Neuronal stem cell (in vitro differentiated cells): Measurements from ENCODE around the gene OR2T2.
"Not testable (repeated sequence)": the region's sequence is repeated elsewhere in the genome, so short reads cannot be mapped to it uniquely, and the experiment has no call there.

ENCODE experiments used
- DNase-seq: peaks from one replicate; pipeline ENCODE4 v3.0.0-alpha.2; 2013; ENCODE audit warnings: low spot score
- H2AFZ ChIP-seq: one replicate; pipeline ENCODE4 v1.6.1; 2013; ENCODE audit warnings: mild to moderate bottlenecking, low read length, inconsistent platforms
- H2AK5ac ChIP-seq: 2 replicates; pipeline ENCODE4 v1.6.1; 2013; ENCODE audit warnings: low read depth, mild to moderate bottlenecking, inconsistent platforms, low read length, moderate library complexity, mixed read lengths
- H2BK120ac ChIP-seq: 2 replicates; pipeline ENCODE4 v1.6.1; 2013; ENCODE audit warnings: low read depth, mild to moderate bottlenecking, inconsistent platforms, low read length, moderate library complexity, mixed read lengths
- H2BK12ac ChIP-seq: one replicate; pipeline ENCODE4 v1.6.1; 2013; ENCODE audit warnings: low read length, inconsistent platforms
- H2BK15ac ChIP-seq: 2 replicates; pipeline ENCODE4 v1.6.1; 2013; ENCODE audit warnings: mild to moderate bottlenecking, low read length, inconsistent platforms, mixed read lengths
- H2BK5ac ChIP-seq: one replicate; pipeline ENCODE4 v1.6.1; 2013; ENCODE audit warnings: inconsistent platforms, mild to moderate bottlenecking, low read length, moderate library complexity
- H3K14ac ChIP-seq: one replicate; pipeline ENCODE4 v1.6.1; 2013; ENCODE audit warnings: low read length, inconsistent platforms
- H3K18ac ChIP-seq: 2 replicates; pipeline ENCODE4 v1.6.1; 2013; ENCODE audit warnings: low read length, inconsistent platforms
- H3K23ac ChIP-seq: 2 replicates; pipeline ENCODE4 v1.6.1; 2013; ENCODE audit warnings: low read depth, mild to moderate bottlenecking, mixed read lengths, low read length, inconsistent platforms; ENCODE audit not compliant: poor library complexity
- H3K27ac ChIP-seq: replicated peaks from 3 replicates; pipeline ENCODE4 v1.5.1; 2013; ENCODE audit warnings: low read length, inconsistent platforms
- H3K27me3 ChIP-seq, 3 experiments: 2 replicates each; pipeline ENCODE4 v1.6.1; 2013; ENCODE audit warnings: low read length in 3 of 3, mild to moderate bottlenecking in 2 of 3, inconsistent platforms in 1 of 3, low read depth in 1 of 3, mixed read lengths in 1 of 3, moderate library complexity in 1 of 3; ENCODE audit not compliant: control insufficient read depth in 3 of 3, insufficient read depth in 3 of 3
- H3K36me3 ChIP-seq, 2 donors: replicated peaks in 1 of 2; 2 replicates each; pipeline ENCODE4 v1.6.1; 2013; ENCODE audit warnings: low read length in 2 of 2; ENCODE audit not compliant: control insufficient read depth in 2 of 2, insufficient read depth in 2 of 2
- H3K4ac ChIP-seq: 2 replicates; pipeline ENCODE4 v1.6.1; 2013; ENCODE audit warnings: inconsistent platforms, mild to moderate bottlenecking, low read length, moderate library complexity
- H3K4me1 ChIP-seq, 2 donors: 1 replicate in 1 of 2; 2 replicates in 1 of 2; pipeline ENCODE4 v1.6.1; 2013; ENCODE audit warnings: low read length in 2 of 2, low read depth in 1 of 2; ENCODE audit not compliant: control insufficient read depth in 2 of 2, insufficient read depth in 1 of 2
- H3K4me2 ChIP-seq: one replicate; pipeline ENCODE4 v1.6.1; 2013; ENCODE audit warnings: mild to moderate bottlenecking, low read length, inconsistent platforms; ENCODE audit not compliant: insufficient read depth, poor library complexity, severe bottlenecking
- H3K4me3 ChIP-seq, 2 donors: 2 replicates each; pipeline ENCODE4 v1.5.1; 2013; ENCODE audit warnings: low read length in 2 of 2, mild to moderate bottlenecking in 2 of 2, inconsistent platforms in 1 of 2, moderate library complexity in 1 of 2
- H3K79me1 ChIP-seq: one replicate; pipeline ENCODE4 v1.6.1; 2013; ENCODE audit warnings: low read depth, mild to moderate bottlenecking, inconsistent platforms, low read length, moderate library complexity
- H3K9ac ChIP-seq: one replicate; pipeline ENCODE4 v1.6.1; 2013; ENCODE audit warnings: mild to moderate bottlenecking, low read depth, low read length, inconsistent platforms; ENCODE audit not compliant: poor library complexity
- H3K9me3 ChIP-seq, 2 donors: replicated peaks in 1 of 2; 2 replicates each; pipeline versions ENCODE3 to v1.6.1; 2013; ENCODE audit warnings: low read length in 2 of 2, mild to moderate bottlenecking in 2 of 2, inconsistent platforms in 1 of 2, low read depth in 1 of 2, mixed read lengths in 1 of 2, moderate library complexity in 1 of 2; ENCODE audit not compliant: control insufficient read depth in 2 of 2, insufficient read depth in 1 of 2
- H4K8ac ChIP-seq: one replicate; pipeline ENCODE4 v1.6.1; 2013; ENCODE audit warnings: low read depth, mild to moderate bottlenecking, inconsistent platforms, low read length, moderate library complexity
- H4K91ac ChIP-seq: one replicate; pipeline ENCODE4 v1.6.1; 2013; ENCODE audit warnings: low read length, low read depth, mild to moderate bottlenecking, inconsistent platforms; ENCODE audit not compliant: poor library complexity
- WGBS, 2 donors: extraction: QIAGEN DNeasy Blood & Tissue Kit; methylation state at CpG; one replicate each; pipeline ENCODE4 v1.1.7; 2013; ENCODE audit warnings: missing lambda C conversion rate in 2 of 2, mixed read lengths in 1 of 2; ENCODE audit not compliant: insufficient read length in 2 of 2, insufficient replicate concordance in 1 of 2; ENCODE audit errors: extremely low coverage in 2 of 2; 5-methylcytosine and 5-hydroxymethylcytosine counted together

OR2T2 gene

GRCh38 chr1:248428192-248428533 is 17.3 kb upstream of the OR2T2 start:
- not testable (repeated sequence) for H3K4me3 ChIP-seq, H3K18ac ChIP-seq, H4K91ac ChIP-seq, H2AFZ ChIP-seq, H3K4me2 ChIP-seq, H2BK5ac ChIP-seq, H2BK15ac ChIP-seq, H3K9ac ChIP-seq, H3K23ac ChIP-seq, DNase-seq, H3K27me3 ChIP-seq, H3K36me3 ChIP-seq, H3K4me1 ChIP-seq, H3K27ac ChIP-seq, H2BK120ac ChIP-seq, H3K14ac ChIP-seq, H2AK5ac ChIP-seq, H3K9me3 ChIP-seq, H2BK12ac ChIP-seq, H4K8ac ChIP-seq, H3K79me1 ChIP-seq, H3K4ac ChIP-seq
- WGBS, 2 donors = no CpG with 5 or more reads among the region's 3 CpGs

- H2AK5ac ChIP-seq, DNase-seq, H3K18ac ChIP-seq, H3K4ac ChIP-seq, H3K4me2 ChIP-seq, H2BK15ac ChIP-seq, H2AFZ ChIP-seq, H3K79me1 ChIP-seq, H3K4me3 ChIP-seq, H3K27me3 ChIP-seq, H3K9me3 ChIP-seq, H2BK5ac ChIP-seq, H4K8ac ChIP-seq, H4K91ac ChIP-seq, H3K9ac ChIP-seq, H3K27ac ChIP-seq, H3K36me3 ChIP-seq, H3K23ac ChIP-seq, H2BK120ac ChIP-seq, H3K4me1 ChIP-seq, H2BK12ac ChIP-seq, H3K14ac ChIP-seq: not testable (repeated sequence)
- WGBS, 2 donors = no CpG with 5 or more reads among the region's 11 CpGs
Measured at GRCh38 chr1:248431683-248432082, 13.8 kb upstream of the OR2T2 start.

- WGBS, 2 donors = no CpG with 5 or more reads among the region's 4 CpGs
- not testable (repeated sequence) for H3K4ac ChIP-seq, H3K4me1 ChIP-seq, H4K91ac ChIP-seq, H3K9ac ChIP-seq, H3K4me3 ChIP-seq, H2BK120ac ChIP-seq, H2AK5ac ChIP-seq, H3K23ac ChIP-seq, H4K8ac ChIP-seq, H2AFZ ChIP-seq, H2BK15ac ChIP-seq, H3K4me2 ChIP-seq, H3K27me3 ChIP-seq, H3K36me3 ChIP-seq, H3K27ac ChIP-seq, H3K79me1 ChIP-seq, DNase-seq, H2BK12ac ChIP-seq, H3K18ac ChIP-seq, H3K9me3 ChIP-seq, H3K14ac ChIP-seq, H2BK5ac ChIP-seq
Measured at GRCh38 chr1:248432201-248432600, 13.2 kb upstream of the OR2T2 start.

- H3K36me3 ChIP-seq, H3K23ac ChIP-seq, H2BK120ac ChIP-seq, DNase-seq, H3K27ac ChIP-seq, H2AFZ ChIP-seq, H3K14ac ChIP-seq, H4K8ac ChIP-seq, H3K4ac ChIP-seq, H3K9ac ChIP-seq, H2BK5ac ChIP-seq, H3K18ac ChIP-seq, H3K4me1 ChIP-seq, H4K91ac ChIP-seq, H3K27me3 ChIP-seq, H3K9me3 ChIP-seq, H2BK12ac ChIP-seq, H2BK15ac ChIP-seq, H3K4me3 ChIP-seq, H2AK5ac ChIP-seq, H3K4me2 ChIP-seq, H3K79me1 ChIP-seq: not testable (repeated sequence)
- no CpG with 5 or more reads among the region's 38 CpGs for WGBS, 2 donors
Measured at GRCh38 chr1:248433811-248434415, 11.5 kb upstream of the OR2T2 start.
